Uterus (tissue), 4 donors: Measurements from ENCODE around the gene TNFAIP8L3. TPM values are rescaled to one million over a fixed set of nuclear protein-coding genes. Genes with fewer than 3 reads are reported as not detected.

Source experiments
- DNase-seq, 2 donors: peaks; one replicate each; pipeline ENCODE4 v3.0.0-alpha.2; 2019 to 2020
- H3K27ac ChIP-seq, 2 donors: fragments of 200-600 bp; sonication (generic); 1 replicate in 1 of 2; 2 replicates in 1 of 2; pipeline ENCODE4 v1.5.1; 2016 to 2018
- H3K27me3 ChIP-seq, 2 donors: fragments of 200-600 bp; sonication (generic); one replicate each; pipeline ENCODE4 v1.5.1; 2018 to 2019; ENCODE audit warnings: control low read depth in 1 of 2
- H3K36me3 ChIP-seq, 2 donors: fragments of 200-600 bp; sonication (generic); one replicate each; pipeline ENCODE4 v1.5.1; 2019; ENCODE audit warnings: control low read depth in 1 of 2
- H3K4me1 ChIP-seq, 2 donors: fragments of 200-600 bp; sonication (generic); one replicate each; pipeline ENCODE4 v1.5.1; 2018 to 2019; ENCODE audit warnings: control low read depth in 1 of 2
- H3K4me3 ChIP-seq, 2 donors: fragments of 200-600 bp; sonication (generic); 1 replicate in 1 of 2; 2 replicates in 1 of 2; pipeline ENCODE4 v1.5.1; 2018 to 2019; ENCODE audit warnings: mild to moderate bottlenecking in 1 of 2
- H3K9me3 ChIP-seq, 2 donors: fragments of 200-600 bp; sonication (generic); one replicate each; pipeline ENCODE4 v1.5.1; 2019; ENCODE audit warnings: control low read depth in 1 of 2
- POLR2A ChIP-seq, 2 donors: fragments of 450-650 bp; IDR thresholded peaks; one replicate each; pipeline ENCODE4 v1.6.1; 2016; ENCODE audit warnings: antibody characterized with exemption in 2 of 2, mild to moderate bottlenecking in 1 of 2, moderate library complexity in 1 of 2
- intact Hi-C: fragments of 100-400 bp; cut with DNase I; formaldehyde crosslinking; loops from one replicate; pipeline ENCODE4 v1.15.1; 2023; ENCODE audit warnings: low total_unique reads
- total RNA-seq, 4 donors: library from RNA; depleted of rRNA in 3 of 4; stranded (reverse); fragments of >200 nt in 3 of 4; gene quantifications; one replicate each; pipeline versions ENCODE4 v1.1.0 to v1.2.4, GENCODE V29; 2014 to 2023
- TF ChIP-seq, protein P1 (sequence below), 4 experiments: fragments of 200-600 bp in 2 of 4; fragments of 450-650 bp in 2 of 4; sonication (generic) in 2 of 4; IDR thresholded peaks; one replicate each; pipeline ENCODE4 v1.5.1; 2016 to 2019; ENCODE audit warnings: antibody characterized with exemption in 4 of 4, mild to moderate bottlenecking in 2 of 4, moderate library complexity in 1 of 4
- donor health status: DM: yes; HTN: yes; CAD: no.

TNFAIP8L3 gene
- total RNA-seq, 4 donors from 2014 or later: 20.0 to 173 (median 43.2) TPM

DNA sequence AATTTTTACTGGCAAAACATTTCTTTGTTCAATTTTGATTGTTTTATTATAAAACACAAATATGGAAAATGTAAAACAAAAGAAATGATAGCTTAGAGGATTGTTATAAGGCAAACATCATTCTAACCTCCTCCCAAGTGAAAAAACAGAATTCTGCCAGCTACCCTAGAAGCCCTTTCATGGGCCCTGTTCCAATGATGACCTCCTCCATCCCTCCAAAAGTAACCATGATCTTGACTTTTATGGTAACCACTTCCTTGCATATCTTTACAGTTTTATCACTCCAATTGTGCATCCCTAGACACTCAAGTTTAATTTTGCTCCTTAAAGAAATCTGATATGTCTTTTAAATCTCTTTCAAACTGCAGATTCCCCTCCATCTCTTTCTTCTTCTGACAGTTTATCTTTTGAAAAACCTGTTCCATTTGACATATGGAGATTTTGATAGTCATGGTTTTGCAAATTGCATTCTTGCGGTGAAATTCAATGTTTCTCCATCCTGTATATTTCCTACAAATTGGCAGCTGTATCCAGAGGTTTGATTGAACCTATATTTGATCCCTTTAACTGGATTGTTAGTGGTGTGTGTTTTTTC lies 27.0 kb upstream of the TNFAIP8L3 start:
- Histone ChIP-seq H3K27me3 (no peaks in the 10 kb centered on the region), H3K9me3 (no peaks in the 10 kb centered on the region), H3K4me1 (peaks cover 0 to 7% of the 10 kb centered on the region in 2 donors), H3K36me3 (no peaks in the 10 kb centered on the region), H3K27ac (peak overlapping the region; percentile 66 to 80), H3K4me3 (no peak overlapping the region)
- TF ChIP-seq, protein P1, sequence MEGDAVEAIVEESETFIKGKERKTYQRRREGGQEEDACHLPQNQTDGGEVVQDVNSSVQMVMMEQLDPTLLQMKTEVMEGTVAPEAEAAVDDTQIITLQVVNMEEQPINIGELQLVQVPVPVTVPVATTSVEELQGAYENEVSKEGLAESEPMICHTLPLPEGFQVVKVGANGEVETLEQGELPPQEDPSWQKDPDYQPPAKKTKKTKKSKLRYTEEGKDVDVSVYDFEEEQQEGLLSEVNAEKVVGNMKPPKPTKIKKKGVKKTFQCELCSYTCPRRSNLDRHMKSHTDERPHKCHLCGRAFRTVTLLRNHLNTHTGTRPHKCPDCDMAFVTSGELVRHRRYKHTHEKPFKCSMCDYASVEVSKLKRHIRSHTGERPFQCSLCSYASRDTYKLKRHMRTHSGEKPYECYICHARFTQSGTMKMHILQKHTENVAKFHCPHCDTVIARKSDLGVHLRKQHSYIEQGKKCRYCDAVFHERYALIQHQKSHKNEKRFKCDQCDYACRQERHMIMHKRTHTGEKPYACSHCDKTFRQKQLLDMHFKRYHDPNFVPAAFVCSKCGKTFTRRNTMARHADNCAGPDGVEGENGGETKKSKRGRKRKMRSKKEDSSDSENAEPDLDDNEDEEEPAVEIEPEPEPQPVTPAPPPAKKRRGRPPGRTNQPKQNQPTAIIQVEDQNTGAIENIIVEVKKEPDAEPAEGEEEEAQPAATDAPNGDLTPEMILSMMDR (IDR thresholded peaks at IDR 0.05): no peak
- TF ChIP-seq POLR2A (IDR thresholded peaks at IDR 0.05): no peak
- intact Hi-C loops: no loop called here
- no peak for DNase-seq

DNA sequence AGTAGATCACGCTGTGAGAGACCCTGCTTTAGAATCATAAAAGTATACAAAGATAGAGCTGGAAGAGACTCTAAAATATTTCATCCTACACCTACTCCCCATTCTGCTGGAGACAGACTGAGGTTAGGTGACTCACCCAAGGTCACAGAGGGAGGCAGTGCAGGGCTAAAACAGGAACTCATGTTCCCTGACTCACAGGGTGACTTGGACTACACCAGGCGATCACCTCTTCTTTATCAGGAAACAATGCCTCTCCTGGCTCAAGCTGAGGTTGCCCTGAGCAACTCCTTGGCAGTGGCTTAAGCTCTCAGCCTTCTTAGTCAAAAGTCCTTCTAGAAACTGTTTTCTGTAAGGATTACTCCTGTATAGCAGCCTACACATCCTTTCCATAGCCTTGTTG lies 26.4 kb upstream of the TNFAIP8L3 start:
- Histone ChIP-seq H3K27me3 (no peaks in the 10 kb centered on the region), H3K4me1 (peaks cover 0 to 7% of the 10 kb centered on the region in 2 donors), H3K27ac (peak overlapping the region; percentile 66 to 80), H3K9me3 (no peaks in the 10 kb centered on the region), H3K4me3 (no peak overlapping the region), H3K36me3 (no peaks in the 10 kb centered on the region)
- intact Hi-C loops: no loop called here
- peak; percentile 77 to 87 for DNase-seq
- TF ChIP-seq POLR2A (IDR thresholded peaks at IDR 0.05): no peak
- TF ChIP-seq, protein P1 (IDR thresholded peaks at IDR 0.05): no peak

DNA sequence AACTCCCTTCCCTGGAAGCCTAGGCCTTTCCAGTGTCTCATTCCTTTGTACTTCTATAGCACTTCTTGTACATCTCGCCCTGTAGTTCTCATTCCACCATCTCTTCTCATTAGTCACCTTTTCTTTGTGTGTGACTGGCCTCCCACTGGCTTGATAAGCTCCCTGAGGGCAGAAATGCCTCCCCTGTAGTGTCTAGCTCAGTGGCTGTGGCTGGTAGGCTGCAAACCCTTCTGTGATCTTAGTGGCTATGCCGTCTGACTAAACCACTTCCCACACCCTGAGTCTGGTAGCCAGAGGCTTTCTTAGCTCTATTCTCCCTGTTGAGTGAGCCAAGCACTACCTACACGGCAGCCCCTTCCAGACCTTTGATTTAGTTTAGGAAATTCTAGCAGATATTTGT lies 24.4 kb upstream of the TNFAIP8L3 start:
- no peak for TF ChIP-seq POLR2A (IDR thresholded peaks at IDR 0.05)
- TF ChIP-seq, protein P1 (IDR thresholded peaks at IDR 0.05): no peak

DNA sequence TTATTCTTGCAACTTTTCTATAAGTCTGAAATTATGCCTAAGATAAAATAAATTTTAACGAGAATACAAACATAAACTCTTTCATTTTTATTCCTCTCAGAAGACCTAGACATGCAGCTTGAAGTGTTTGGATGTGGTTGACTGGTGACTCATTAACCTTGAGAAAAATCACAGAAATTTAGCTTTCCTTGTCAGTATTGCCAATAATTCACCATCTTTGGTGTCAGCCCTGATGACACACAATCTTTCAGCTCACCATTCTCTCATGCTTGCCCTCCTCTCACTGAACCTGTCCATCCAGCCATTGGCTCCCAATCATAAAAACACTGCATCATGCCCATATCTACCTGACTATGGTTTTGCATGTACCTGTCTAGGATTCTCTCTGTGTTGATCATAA lies 22.6 kb upstream of the TNFAIP8L3 start:
- TF ChIP-seq, protein P1 (IDR thresholded peaks at IDR 0.05): no peak
- TF ChIP-seq POLR2A (IDR thresholded peaks at IDR 0.05): no peak
- Histone ChIP-seq H3K4me3 (no peak overlapping the region), H3K27ac (no peak overlapping the region), H3K4me1 (peaks cover 0 to 7% of the 10 kb centered on the region in 2 donors), H3K36me3 (no peaks in the 10 kb centered on the region), H3K27me3 (no peaks in the 10 kb centered on the region), H3K9me3 (no peaks in the 10 kb centered on the region)
- intact Hi-C loops: no loop called here
- no peak for DNase-seq

More for the DNA sequence above, 24.4 kb upstream of the TNFAIP8L3 start:
- DNase-seq: no peak
- Histone ChIP-seq H3K4me1 (peaks cover 0 to 7% of the 10 kb centered on the region in 2 donors), H3K9me3 (no peaks in the 10 kb centered on the region), H3K4me3 (no peak overlapping the region), H3K27me3 (no peaks in the 10 kb centered on the region), H3K27ac (peak overlapping the region in 1 of 2 donors; percentile 80), H3K36me3 (no peaks in the 10 kb centered on the region)
- intact Hi-C loops: no loop called here

DNA sequence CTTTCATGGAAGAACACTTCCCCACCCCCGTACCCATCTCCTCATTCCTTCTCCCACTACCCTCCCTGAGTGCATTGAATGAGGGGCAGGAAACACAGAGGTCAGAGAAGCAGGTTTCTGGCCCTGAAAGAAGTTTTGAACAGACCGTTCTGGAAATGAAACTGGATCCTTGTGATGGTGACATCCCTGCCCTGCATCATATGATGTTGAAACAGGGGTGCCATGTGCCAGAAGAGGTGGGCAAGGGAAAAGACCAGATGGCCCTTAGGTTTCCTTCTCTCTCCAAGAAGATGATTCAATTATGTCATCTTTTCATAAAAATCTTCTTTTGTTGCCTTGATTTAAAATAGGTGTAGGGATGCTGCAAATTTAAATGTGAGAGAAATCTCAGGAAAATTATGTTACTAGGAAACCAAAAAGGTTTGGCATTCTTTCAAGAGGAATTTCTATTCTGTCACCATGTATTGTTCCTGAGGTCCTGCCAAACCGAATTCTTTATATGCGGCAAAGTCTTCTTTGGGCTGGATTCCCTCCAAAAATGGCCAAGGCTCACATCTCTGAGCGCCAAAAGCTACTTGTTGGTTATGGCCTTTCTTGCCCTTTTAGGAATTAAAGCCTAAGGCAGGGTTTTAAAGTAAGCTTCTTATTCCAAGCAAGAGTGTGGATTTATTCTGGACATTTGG lies 19.9 kb upstream of the TNFAIP8L3 start:
- Histone ChIP-seq H3K9me3 (no peaks in the 10 kb centered on the region), H3K27me3 (no peaks in the 10 kb centered on the region), H3K4me3 (no peak overlapping the region), H3K36me3 (no peaks in the 10 kb centered on the region), H3K4me1 (no peaks in the 10 kb centered on the region), H3K27ac (no peak overlapping the region)
- intact Hi-C loops: no loop called here
- TF ChIP-seq, protein P1 (IDR thresholded peaks at IDR 0.05): no peak
- TF ChIP-seq POLR2A (IDR thresholded peaks at IDR 0.05): no peak
- no peak for DNase-seq
